Hepatocyte (in vitro differentiated cells): Measurements from ENCODE around the gene ZNF888. TPM values are rescaled to one million over a fixed set of nuclear protein-coding genes. Genes with fewer than 3 reads are reported as not detected.
"Not testable (repeated sequence)": the region's sequence is repeated elsewhere in the genome, so short reads cannot be mapped to it uniquely, and the experiment has no call there.

Source experiments
- DNase-seq: peaks from one replicate; pipeline ENCODE4 v3.0.0-alpha.2; 2016; ENCODE audit warnings: low spot score
- H2AFZ ChIP-seq: fragments of 200-600 bp; sonication (generic); 2 replicates; pipeline ENCODE4 v1.6.0; 2016; ENCODE audit warnings: antibody characterized with exemption, mild to moderate bottlenecking
- H3K27ac ChIP-seq: fragments of 200-600 bp; sonication (generic); 2 replicates; pipeline ENCODE4 v1.5.1; 2016; ENCODE audit warnings: mild to moderate bottlenecking
- H3K27me3 ChIP-seq: fragments of 200-600 bp; sonication (generic); 2 replicates; pipeline ENCODE4 v1.6.1; 2016
- H3K36me3 ChIP-seq: fragments of 200-600 bp; sonication (generic); replicated peaks from 2 replicates; pipeline ENCODE4 v1.5.1; 2016; ENCODE audit warnings: low read depth; ENCODE audit not compliant: insufficient read depth
- H3K4me1 ChIP-seq: fragments of 200-600 bp; sonication (generic); 2 replicates; pipeline ENCODE4 v1.5.1; 2016; ENCODE audit warnings: mild to moderate bottlenecking, moderate library complexity; ENCODE audit not compliant: insufficient read depth
- H3K4me2 ChIP-seq: fragments of 200-600 bp; sonication (generic); 2 replicates; pipeline ENCODE4 v1.6.0; 2016
- H3K4me3 ChIP-seq: fragments of 200-600 bp; sonication (generic); 2 replicates; pipeline ENCODE4 v1.5.1; 2016; ENCODE audit warnings: mild to moderate bottlenecking
- H3K79me2 ChIP-seq: fragments of 200-600 bp; sonication (generic); 2 replicates; pipeline ENCODE4 v1.6.0; 2017; ENCODE audit warnings: mild to moderate bottlenecking
- H3K9me2 ChIP-seq: fragments of 200-600 bp; sonication (generic); replicated peaks from 2 replicates; pipeline ENCODE4 v1.6.0; 2017; ENCODE audit warnings: mild to moderate bottlenecking; ENCODE audit not compliant: insufficient read depth
- H3K9me3 ChIP-seq: fragments of 200-600 bp; sonication (generic); 2 replicates; pipeline ENCODE4 v1.5.1; 2016; ENCODE audit warnings: low read depth, mild to moderate bottlenecking
- H4K20me1 ChIP-seq: fragments of 200-600 bp; sonication (generic); 2 replicates; pipeline ENCODE4 v1.6.0; 2016; ENCODE audit warnings: mild to moderate bottlenecking; ENCODE audit not compliant: insufficient read depth, poor library complexity, severe bottlenecking
- CTCF ChIP-seq: fragments of 200-600 bp; sonication (generic); IDR thresholded peaks from 2 replicates; pipeline ENCODE4 v1.5.1; 2016; ENCODE audit warnings: antibody characterized with exemption, mild to moderate bottlenecking; ENCODE audit not compliant: poor library complexity
- EZH2 ChIP-seq: fragments of 200-600 bp; sonication (generic); IDR thresholded peaks from 2 replicates; pipeline ENCODE4 v1.6.1; 2016; ENCODE audit warnings: antibody characterized with exemption, mild to moderate bottlenecking, borderline replicate concordance
- EZH2phosphoT487 ChIP-seq: fragments of 200-600 bp; sonication (generic); IDR thresholded peaks from one replicate; pipeline ENCODE4 v1.6.1; 2018; ENCODE audit warnings: antibody characterized with exemption, mild to moderate bottlenecking, low read depth, moderate library complexity; ENCODE audit not compliant: unreplicated experiment, severe bottlenecking
- WGBS: methylation state at CpG from one replicate; pipeline ENCODE4 v1.1.6; 2016; ENCODE audit warnings: low lambda C conversion rate; ENCODE audit errors: missing lambda C conversion rate; 5-methylcytosine and 5-hydroxymethylcytosine counted together
- polyA plus RNA-seq: library from polyadenylated mRNA; unstranded; fragments of >200 nt; fragmentation: Nextera tagmentation; extraction: Ambion mirVana; gene quantifications from 2 replicates; pipeline ENCODE4 v1.2.1, GENCODE V29; 2016
- total RNA-seq: library from RNA; depleted of rRNA; stranded (reverse); fragments of >200 nt; gene quantifications from 2 replicates; pipeline ENCODE4 v1.2.3, GENCODE V29; 2014

Gene ZNF888
- total and polyA plus RNA-seq, 2 experiments from 2014 or later, result 4.8 to 9.3 TPM

- H3K27ac ChIP-seq, result no peak overlapping the region
- no peaks in the 10 kb centered on the region for H4K20me1 ChIP-seq
- no peaks in the 10 kb centered on the region for H3K79me2 ChIP-seq
- H3K4me3 ChIP-seq, result no peak overlapping the region
- H3K9me2 ChIP-seq, result no peaks in the 10 kb centered on the region
- no peaks in the 10 kb centered on the region for H3K9me3 ChIP-seq
- DNase-seq, result no peak
- 75% methylated on average over 3 of the region's 3 CpGs for WGBS
- no peaks in the 10 kb centered on the region for H3K36me3 ChIP-seq
- H2AFZ ChIP-seq, result no peak overlapping the region
- TF ChIP-seq CTCF, result no peak
- no peak for TF ChIP-seq EZH2phosphoT487
- TF ChIP-seq EZH2, result no peak
- H3K4me2 ChIP-seq, result no peak overlapping the region
- peaks cover 5% of the 10 kb centered on the region for H3K4me1 ChIP-seq
- H3K27me3 ChIP-seq, result no peaks in the 10 kb centered on the region
These were observed 21.4 kb downstream of the ZNF888 start for GRCh38 chr19:52901842-52902241.

- WGBS, result 81% methylated on average over 10 of the region's 10 CpGs
- not testable (repeated sequence) for DNase-seq, H3K9me2 ChIP-seq, H3K36me3 ChIP-seq, H4K20me1 ChIP-seq, H3K27me3 ChIP-seq, H3K9me3 ChIP-seq, H3K4me2 ChIP-seq, H3K4me3 ChIP-seq, H2AFZ ChIP-seq
- peak overlapping the region; percentile 97 for H3K27ac ChIP-seq
- H3K79me2 ChIP-seq, result peaks cover 31% of the 10 kb centered on the region
- H3K4me1 ChIP-seq, result peaks cover 17% of the 10 kb centered on the region
These were observed 24.6 kb downstream of the ZNF888 start for GRCh38 chr19:52898596-52898995.

- DNase-seq, result peak; percentile 5
- H3K36me3 ChIP-seq, result no peaks in the 10 kb centered on the region
- peaks cover 17% of the 10 kb centered on the region for H3K4me1 ChIP-seq
- H3K9me2 ChIP-seq, result no peaks in the 10 kb centered on the region
- no peaks in the 10 kb centered on the region for H3K27me3 ChIP-seq
- WGBS, result 81% methylated on average over 15 of the region's 15 CpGs
- peak overlapping the region; percentile 3 for H3K4me3 ChIP-seq
- H4K20me1 ChIP-seq, result no peaks in the 10 kb centered on the region
- no peaks in the 10 kb centered on the region for H3K9me3 ChIP-seq
- H3K27ac ChIP-seq, result peak overlapping the region; percentile 97
- peak overlapping the region; percentile 75 for H3K4me2 ChIP-seq
- TF ChIP-seq EZH2 (no peak), CTCF (no peak), EZH2phosphoT487 (no peak)
- peaks cover 36% of the 10 kb centered on the region for H3K79me2 ChIP-seq
- peak overlapping the region; percentile 68 for H2AFZ ChIP-seq
These were observed 25.1 kb downstream of the ZNF888 start for GRCh38 chr19:52898101-52898500.

- Histone ChIP-seq H3K9me2 (no peaks in the 10 kb centered on the region), H2AFZ (peak within 1 kb of the TSS; percentile 69), H3K27me3 (no peaks in the 10 kb centered on the region), H4K20me1 (no peaks in the 10 kb centered on the region), H3K27ac (peak within 1 kb of the TSS; percentile 97), H3K4me2 (peak within 1 kb of the TSS; percentile 83), H3K9me3 (no peaks in the 10 kb centered on the region), H3K4me1 (peaks cover 17% of the 10 kb centered on the region), H3K36me3 (no peaks in the 10 kb centered on the region), H3K4me3 (peak within 1 kb of the TSS; percentile 40), H3K79me2 (peaks cover 42% of the 10 kb centered on the region)
- under 1% methylated on average over 48 of the region's 56 CpGs for WGBS
- DNase-seq, result peak; percentile 98
- TF ChIP-seq CTCF (no peak), EZH2phosphoT487 (no peak), EZH2 (no peak)
These were observed 25.9 kb downstream of the ZNF888 start, which contains the start of gene ZNF320 for GRCh38 chr19:52897138-52897935. Gene ZNF320, minus strand, starts transcription at chr19:52897635. Its CDS starts 7,380 bp downstream, at chr19:52890255.
